HG03354 (cell line): ENCODE data around the gene SMCP.

Source experiments
- ATAC-seq: cut with Tn5 transposase; IDR thresholded peaks from one replicate; pipeline ENCODE4 v1.9.1; 2021; ENCODE audit warnings: mild to moderate bottlenecking; ENCODE audit not compliant: unreplicated experiment, poor library complexity, severe bottlenecking

SMCP gene

GRCh38 chr1:152884966-152885624, 7.0 kb downstream of the SMCP start:
- ATAC-seq = no peak

GRCh38 chr1:152886085-152886484, 8.0 kb downstream of the SMCP start:
- ATAC-seq = no peak

GRCh38 chr1:152886758-152887409, 8.8 kb downstream of the SMCP start:
- no peak for ATAC-seq

DNA sequence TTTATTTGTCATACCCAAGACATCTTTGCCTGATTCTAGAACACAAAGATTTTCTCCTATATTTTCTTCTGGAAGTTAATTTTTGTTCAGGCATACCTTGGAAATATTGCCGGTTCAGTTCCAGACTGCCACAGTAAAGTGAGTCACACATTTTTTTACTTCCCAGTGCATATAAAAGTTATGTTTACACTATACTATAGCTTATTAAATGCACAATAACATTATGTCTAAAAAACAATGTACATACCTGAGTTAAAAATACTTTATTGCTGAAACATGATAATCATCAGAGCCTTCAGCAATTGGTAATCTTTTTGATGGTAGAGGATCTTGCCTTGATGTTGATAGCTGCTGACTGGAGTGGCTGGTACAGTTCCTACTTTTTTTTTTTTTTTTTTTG, 10.0 kb downstream of the SMCP start:
- ATAC-seq = no peak

GRCh38 chr1:152899027-152899426, 20.9 kb downstream of the SMCP start:
- no peak for ATAC-seq

- no peak for ATAC-seq
Measured at GRCh38 chr1:152899883-152900282, 21.8 kb downstream of the SMCP start.

DNA sequence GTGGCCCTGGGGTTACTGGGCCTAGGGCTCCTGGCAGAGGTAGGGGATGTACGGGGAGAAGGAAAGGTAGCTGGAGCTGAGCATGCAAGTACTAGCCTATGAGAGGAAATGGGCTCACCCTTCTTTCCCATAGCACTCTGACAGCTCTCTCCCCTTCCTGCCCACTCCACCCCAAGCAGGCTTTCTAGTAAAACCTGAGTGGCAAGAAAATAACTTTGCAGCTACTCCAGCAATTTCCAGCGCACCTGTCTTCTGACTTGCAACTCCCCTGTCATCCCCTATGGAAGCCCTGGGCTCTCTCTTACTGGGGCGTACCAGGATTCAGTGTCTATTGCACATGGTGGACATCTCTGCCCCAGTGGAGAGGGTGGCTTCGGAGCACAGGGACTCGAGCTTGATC, 23.5 kb downstream of the SMCP start:
- ATAC-seq = no peak

- no peak for ATAC-seq
Measured at GRCh38 chr1:152902636-152903035, 24.5 kb downstream of the SMCP start.

DNA sequence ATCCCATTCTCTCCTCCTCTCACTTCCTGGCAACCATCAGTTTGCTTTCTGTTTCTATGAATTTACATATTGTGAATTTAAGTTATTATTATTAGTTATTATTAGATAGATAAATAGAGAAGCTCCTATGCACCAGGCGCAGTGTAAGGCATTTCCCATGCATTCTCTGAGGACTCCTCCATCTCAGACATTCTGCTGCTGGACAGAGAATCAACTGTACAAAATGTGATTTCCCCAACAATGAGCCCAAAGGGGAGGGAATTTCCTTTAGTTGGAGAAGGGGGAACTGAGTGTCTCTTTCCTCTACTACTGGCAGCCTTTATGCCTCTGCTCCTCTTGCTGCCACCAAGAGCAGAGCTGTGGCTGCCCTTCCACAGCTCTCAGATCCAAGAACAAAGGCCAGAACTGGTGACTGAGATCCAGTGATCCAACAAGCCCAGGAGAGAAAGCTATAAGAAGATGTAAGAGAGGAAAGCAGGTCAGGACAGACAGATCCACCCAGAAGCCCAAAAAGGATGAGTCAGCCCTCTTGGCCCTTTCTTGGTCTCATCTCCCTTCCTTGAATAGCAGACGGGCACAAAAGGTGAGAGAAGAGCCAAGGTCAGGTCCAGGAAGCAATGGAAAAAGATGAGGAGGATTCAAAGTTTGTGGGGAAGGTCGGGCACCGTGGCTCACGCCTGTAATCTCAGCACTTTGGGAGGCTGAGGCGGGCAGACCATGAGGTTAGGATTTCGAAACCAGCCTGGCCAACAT, 26.7 kb downstream of the SMCP start:
- ATAC-seq = no peak

- ATAC-seq = no peak
Measured at GRCh38 chr1:152906023-152906565, 28.0 kb downstream of the SMCP start.

DNA sequence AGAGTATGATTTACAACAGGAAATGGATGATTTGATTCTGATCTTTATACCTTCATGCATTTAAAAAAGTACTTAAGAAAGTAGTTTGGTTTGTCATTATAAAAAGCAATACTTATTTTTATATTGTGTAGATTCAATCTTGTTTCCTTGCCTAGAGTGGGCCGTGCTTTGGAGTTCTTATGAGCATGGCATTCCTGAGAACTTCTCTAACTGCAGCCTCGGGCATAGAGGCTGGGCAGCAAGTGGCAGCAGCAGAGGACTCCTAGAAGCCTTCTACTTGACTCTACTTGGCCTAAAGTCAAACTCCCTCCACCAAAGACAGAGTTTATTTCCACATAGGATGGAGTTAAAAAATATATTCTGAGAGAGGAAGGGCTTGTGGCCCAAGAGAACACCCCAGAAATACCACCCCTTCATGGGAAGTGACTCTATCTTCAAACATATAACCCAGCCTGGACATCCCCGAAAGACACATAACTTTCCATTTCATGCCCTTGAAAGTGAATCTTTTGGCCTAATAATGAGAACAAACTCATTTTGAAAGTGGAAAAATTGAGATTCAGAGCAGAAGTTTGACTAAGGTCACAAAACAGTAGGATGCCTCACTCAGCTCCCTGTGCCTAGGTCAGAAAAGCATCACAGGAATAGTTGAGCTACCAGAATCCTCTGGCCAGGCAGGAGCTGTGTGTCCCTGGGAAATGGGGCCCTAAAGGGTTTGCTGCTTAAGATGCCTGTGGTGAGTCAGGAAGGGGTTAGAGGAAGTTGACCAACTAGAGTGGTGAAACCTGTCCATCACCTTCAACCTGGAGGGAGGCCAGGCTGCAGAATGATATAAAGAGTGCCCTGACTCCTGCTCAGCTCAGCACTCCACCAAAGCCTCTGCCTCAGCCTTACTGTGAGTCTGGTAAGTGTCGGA, 29.8 kb downstream of the SMCP start, which contains the start of gene IVL:
IVL (plus strand) TSS at position 861 of the 916 bp plus-strand sequence. CDS start 1,252 bp downstream, outside the sequence.
- ATAC-seq = no peak

- ATAC-seq = no peak
Measured at GRCh38 chr1:152909206-152909605, 31.1 kb downstream of the SMCP start.

DNA sequence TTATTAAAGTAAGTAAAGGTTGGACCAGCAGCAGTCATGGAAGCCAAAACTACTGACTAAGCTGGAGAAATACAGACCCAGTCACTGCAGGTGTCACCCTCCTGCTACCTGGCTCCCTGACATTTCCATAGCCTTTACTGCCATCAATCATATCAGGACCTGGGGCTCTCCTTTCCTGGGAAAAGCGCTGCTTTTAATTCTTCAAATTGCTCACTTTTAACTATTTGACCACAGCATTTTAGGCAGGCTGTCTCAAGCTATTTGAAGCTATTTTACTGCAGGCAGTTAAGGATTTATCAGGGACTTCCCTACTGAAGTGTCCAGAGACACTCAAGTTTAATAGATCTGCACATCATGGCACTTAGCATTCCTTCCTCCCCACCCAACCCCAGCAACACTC, 34.3 kb downstream of the SMCP start:
- ATAC-seq = no peak

DNA sequence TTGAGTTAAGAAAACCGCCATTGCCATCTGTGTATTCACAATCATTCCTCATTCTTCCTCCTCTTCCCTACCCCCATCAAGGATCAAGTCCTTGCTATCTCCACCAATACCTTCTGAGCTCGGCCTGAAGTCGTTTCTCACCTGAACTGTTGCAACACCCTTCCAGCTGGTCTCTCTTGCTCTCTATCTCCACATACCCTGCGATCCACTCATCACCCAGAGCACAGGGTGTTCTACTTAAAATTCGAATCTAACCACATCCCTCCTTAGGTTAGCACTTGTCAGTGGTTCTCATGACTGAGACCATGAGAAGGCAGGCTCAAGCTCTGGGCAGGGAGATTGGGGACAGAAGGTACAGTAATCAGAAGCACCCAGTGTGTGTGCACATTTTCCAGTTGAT, 34.8 kb downstream of the SMCP start:
- ATAC-seq = no peak

GRCh38 chr1:152917794-152918193, 39.7 kb downstream of the SMCP start:
- ATAC-seq = no peak

GRCh38 chr1:152919071-152919470, 40.9 kb downstream of the SMCP start:
- ATAC-seq = no peak

DNA sequence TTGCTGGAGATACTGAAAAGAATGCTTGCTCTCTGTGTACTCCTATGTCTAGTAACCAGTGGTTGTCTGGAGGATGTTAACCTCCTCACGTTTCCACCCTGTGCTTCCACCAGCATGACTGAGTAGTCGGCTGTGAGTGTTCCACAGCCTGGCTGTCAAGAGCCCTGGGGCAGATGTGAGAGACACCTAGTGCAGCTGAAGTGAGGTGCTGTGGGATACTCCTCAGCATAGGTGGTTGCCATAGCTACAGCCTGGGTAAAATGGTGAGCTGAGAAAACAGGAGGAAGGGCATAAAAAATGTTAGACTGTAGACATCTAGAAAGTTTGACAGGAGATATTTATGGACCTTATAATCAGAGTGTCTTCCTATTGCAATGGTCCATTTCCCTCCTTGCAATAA, 46.1 kb downstream of the SMCP start:
- no peak for ATAC-seq

GRCh38 chr1:152926091-152926490, 48.0 kb downstream of the SMCP start:
- no peak for ATAC-seq

DNA sequence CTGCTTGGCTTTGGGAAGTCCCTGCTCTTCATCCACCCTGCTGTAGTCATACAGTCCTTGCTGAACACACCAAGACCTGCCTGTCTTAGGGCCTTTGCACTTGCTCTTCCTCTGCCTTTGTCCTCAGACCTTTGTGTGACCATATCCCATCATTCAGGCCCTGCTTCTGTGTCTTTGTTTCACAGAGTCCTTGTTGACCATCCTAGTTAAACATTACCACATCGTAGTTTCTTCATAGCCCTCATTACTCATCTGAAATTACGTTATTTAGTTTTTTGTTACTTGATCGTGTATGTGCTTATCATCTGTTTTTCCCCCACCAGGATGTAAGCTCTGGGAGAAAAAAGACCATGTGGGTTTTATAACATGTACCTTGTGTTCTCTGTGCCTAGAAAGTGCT, 50.5 kb downstream of the SMCP start:
- no peak for ATAC-seq
